CD14-positive monocyte (primary cell): ENCODE measurements around the gene NBDY. TPM values are rescaled to one million over a fixed set of nuclear protein-coding genes. Genes with fewer than 3 reads are reported as not detected.

Experiments used
- DNase-seq, 3 donors: peaks; one replicate each; pipeline ENCODE4 v3.0.0-alpha.2; 2011 to 2022
- H2AFZ ChIP-seq: 2 replicates; pipeline ENCODE4 v1.6.0; 2012; ENCODE audit warnings: mild to moderate bottlenecking, low read depth, low read length, inconsistent platforms; ENCODE audit not compliant: insufficient read depth, poor library complexity, severe bottlenecking
- H3K27ac ChIP-seq, 2 donors: 1 replicate in 1 of 2; 2 replicates in 1 of 2; pipeline ENCODE4 v1.5.1; 2012 to 2013; ENCODE audit warnings: low read length in 2 of 2, control low read depth in 1 of 2, inconsistent platforms in 1 of 2, low read depth in 1 of 2, mild to moderate bottlenecking in 1 of 2
- H3K27me3 ChIP-seq, 2 donors: one replicate each; pipeline versions ENCODE4 v1.6.0 to v1.6.1; 2011 to 2013; ENCODE audit warnings: low read length in 2 of 2; ENCODE audit not compliant: control insufficient read depth in 2 of 2, insufficient read depth in 2 of 2
- H3K36me3 ChIP-seq, 2 donors: replicated peaks in 1 of 2; 1 replicate in 1 of 2; 2 replicates in 1 of 2; pipeline versions ENCODE4 v1.5.1 to v1.6.1; 2012 to 2013; ENCODE audit warnings: low read length in 2 of 2, control low read depth in 1 of 2, inconsistent platforms in 1 of 2, mild to moderate bottlenecking in 1 of 2; ENCODE audit not compliant: insufficient read depth in 2 of 2, control insufficient read depth in 1 of 2
- H3K4me1 ChIP-seq, 2 donors: 1 replicate in 1 of 2; 2 replicates in 1 of 2; pipeline versions ENCODE4 v1.5.1 to v1.6.1; 2012 to 2013; ENCODE audit warnings: low read length in 2 of 2, control low read depth in 1 of 2, inconsistent platforms in 1 of 2, mild to moderate bottlenecking in 1 of 2, moderate library complexity in 1 of 2; ENCODE audit not compliant: insufficient read depth in 2 of 2, control insufficient read depth in 1 of 2
- H3K4me2 ChIP-seq: replicated peaks from 2 replicates; pipeline ENCODE3; 2012; ENCODE audit warnings: low read length, moderate library complexity, mild to moderate bottlenecking; ENCODE audit not compliant: poor library complexity, severe bottlenecking; ENCODE audit errors: extremely low read depth
- H3K4me3 ChIP-seq, 3 experiments: fragments of 200-600 bp in 1 of 3; sonication (generic) in 1 of 3; replicated peaks in 1 of 3; 1 replicate in 2 of 3; 2 replicates in 1 of 3; pipeline ENCODE4 v1.5.1; 2011 to 2013; ENCODE audit warnings: low read length in 3 of 3, mild to moderate bottlenecking in 3 of 3, control low read depth in 2 of 3, low read depth in 2 of 3, inconsistent platforms in 1 of 3, moderate library complexity in 1 of 3
- H3K79me2 ChIP-seq: 2 replicates; pipeline ENCODE4 v1.6.0; 2012; ENCODE audit warnings: mild to moderate bottlenecking, control low read depth, inconsistent platforms, low read length, moderate library complexity; ENCODE audit not compliant: insufficient read depth
- H3K9ac ChIP-seq: 2 replicates; pipeline ENCODE4 v1.6.0; 2017; ENCODE audit warnings: low read length, mild to moderate bottlenecking; ENCODE audit not compliant: insufficient read depth, poor library complexity, severe bottlenecking
- H3K9me3 ChIP-seq, 2 donors: replicated peaks in 1 of 2; 1 replicate in 1 of 2; 2 replicates in 1 of 2; pipeline versions ENCODE4 v1.5.1 to v1.6.1; 2012 to 2013; ENCODE audit warnings: low read length in 2 of 2, control low read depth in 1 of 2; ENCODE audit not compliant: control insufficient read depth in 1 of 2, insufficient read depth in 1 of 2
- H4K20me1 ChIP-seq: 2 replicates; pipeline ENCODE4 v1.6.0; 2012; ENCODE audit warnings: mild to moderate bottlenecking, low read length, control low read depth, moderate library complexity; ENCODE audit not compliant: insufficient read depth
- H3K27ac Mint-ChIP-seq, 7 donors: one replicate each; pipeline ENCODE4 v1.8.0; 2020; ENCODE audit warnings: mild to moderate bottlenecking in 7 of 7, mixed read lengths in 7 of 7, moderate library complexity in 6 of 7, inconsistent platforms in 2 of 7
- H3K27me3 Mint-ChIP-seq, 3 donors: one replicate each; pipeline ENCODE4 v1.8.0; 2021 to 2022; ENCODE audit warnings: low read depth in 3 of 3, mild to moderate bottlenecking in 3 of 3, mixed read lengths in 3 of 3, moderate library complexity in 3 of 3, inconsistent platforms in 1 of 3
- H3K36me3 Mint-ChIP-seq, 2 donors: one replicate each; pipeline ENCODE4 v1.8.0; 2020; ENCODE audit warnings: mixed read lengths in 2 of 2, inconsistent platforms in 1 of 2, mild to moderate bottlenecking in 1 of 2
- H3K4me1 Mint-ChIP-seq: one replicate; pipeline ENCODE4 v1.8.0; 2020; ENCODE audit warnings: mild to moderate bottlenecking, mixed read lengths
- H3K4me3 Mint-ChIP-seq, 2 donors: one replicate each; pipeline ENCODE4 v1.8.0; 2020; ENCODE audit warnings: mild to moderate bottlenecking in 2 of 2, mixed read lengths in 2 of 2, moderate library complexity in 1 of 2
- H3K9me3 Mint-ChIP-seq, 7 donors: one replicate each; pipeline ENCODE4 v1.8.0; 2020 to 2022; ENCODE audit warnings: mixed read lengths in 7 of 7, mild to moderate bottlenecking in 6 of 7, moderate library complexity in 6 of 7, inconsistent platforms in 2 of 7
- CTCF ChIP-seq: fragments of 200-600 bp; IDR thresholded peaks from one replicate; pipeline ENCODE4 v1.8.0; 2022; ENCODE audit warnings: antibody characterized with exemption, mild to moderate bottlenecking
- WGBS: methylation state at CpG from one replicate; pipeline ENCODE4 v1.1.5; 2013; ENCODE audit warnings: missing lambda C conversion rate; ENCODE audit not compliant: insufficient coverage; 5-methylcytosine and 5-hydroxymethylcytosine counted together
- intact Hi-C, 2 donors: fragments of 100-400 bp; cut with micrococcal nuclease; formaldehyde crosslinking; loops; one replicate each; pipeline versions ENCODE4 v1.15.0 to v1.15.1; 2023
- polyA plus RNA-seq, 3 donors: library from polyadenylated mRNA; depleted of rRNA in 1 of 3; unstranded in 2 of 3; stranded (reverse) in 1 of 3; fragments of 300-500 nt in 2 of 3; fragments of >200 nt in 1 of 3; fragmentation: Illumina TruSeq in 2 of 3; gene quantifications; 1 replicate in 2 of 3; 2 replicates in 1 of 3; pipeline ENCODE4 v1.2.3, GENCODE V29; 2012 to 2021

Gene NBDY
- polyA plus RNA-seq, 3 donors = 14.4 to 24.9 (median 22.1) TPM

DNA sequence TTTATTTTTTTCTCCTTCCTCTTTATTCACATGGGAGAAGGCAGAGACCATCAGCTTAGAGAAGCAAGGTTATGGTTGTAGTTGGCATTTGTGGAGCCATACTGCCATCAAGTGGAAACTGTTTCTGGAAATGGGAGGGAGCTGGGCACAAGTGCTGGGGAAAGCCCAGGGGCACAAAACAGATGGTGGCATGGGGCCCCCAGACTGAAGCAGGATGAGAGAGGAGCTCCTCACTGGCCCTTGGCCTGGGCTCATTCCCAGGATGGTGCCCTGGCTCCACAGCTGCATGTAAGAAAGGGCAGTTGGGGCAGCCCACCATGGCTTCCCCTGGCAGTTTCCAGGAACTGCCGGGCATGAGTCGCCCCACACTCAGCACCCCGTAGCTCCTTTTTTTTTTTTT lies 59.2 kb downstream of the NBDY start:
- peaks cover 50 to 51% of the 10 kb centered on the region in 2 donors for H3K4me1 ChIP-seq
- H3K27ac ChIP-seq = peak overlapping the region in 1 of 2 donors; percentile 4
- no peak for TF ChIP-seq CTCF
- H3K4me3 ChIP-seq = peak overlapping the region in 1 of 3 experiments; percentile 46
- 40% methylated on average over 1 of the region's 3 CpGs for WGBS
- intact Hi-C loops = no loop called here
- peak overlapping the region; percentile 39 for H3K4me2 ChIP-seq
- H3K27me3 ChIP-seq = no peaks in the 10 kb centered on the region
- H3K9me3 Mint-ChIP-seq = no peaks in the 10 kb centered on the region
- H3K36me3 Mint-ChIP-seq = peaks cover 3 to 9% of the 10 kb centered on the region in 2 donors
- peak overlapping the region; percentile 66 for H2AFZ ChIP-seq
- no peaks in the 10 kb centered on the region for H3K9me3 ChIP-seq
- no peak overlapping the region for H3K4me3 Mint-ChIP-seq
- H3K36me3 ChIP-seq = no peaks in the 10 kb centered on the region
- H3K9ac ChIP-seq = no peak overlapping the region
- H4K20me1 ChIP-seq = no peaks in the 10 kb centered on the region
- peak overlapping the region in 1 of 7 donors; percentile 67 for H3K27ac Mint-ChIP-seq
- H3K4me1 Mint-ChIP-seq = peaks cover 55% of the 10 kb centered on the region
- no peaks in the 10 kb centered on the region for H3K79me2 ChIP-seq
- H3K27me3 Mint-ChIP-seq = peaks cover 0 to 1% (median 0%) of the 10 kb centered on the region in 3 donors
- DNase-seq = no peak

GRCh38 chrX:56788717-56789122 lies 59.7 kb downstream of the NBDY start:
- Mint-ChIP-seq H3K4me1 (peaks cover 54% of the 10 kb centered on the region), H3K27ac (peak overlapping the region in 2 of 7 donors; percentile 57 to 67), H3K4me3 (no peak overlapping the region), H3K27me3 (peaks cover 0 to 1% (median 0%) of the 10 kb centered on the region in 3 donors), H3K9me3 (no peaks in the 10 kb centered on the region), H3K36me3 (peaks cover 3 to 9% of the 10 kb centered on the region in 2 donors)
- no peaks in the 10 kb centered on the region for H3K79me2 ChIP-seq
- no peaks in the 10 kb centered on the region for H3K27me3 ChIP-seq
- intact Hi-C loops = no loop called here
- TF ChIP-seq CTCF = no peak
- peaks cover 45 to 46% of the 10 kb centered on the region in 2 donors for H3K4me1 ChIP-seq
- no peaks in the 10 kb centered on the region for H3K9me3 ChIP-seq
- H3K27ac ChIP-seq = peak overlapping the region in 1 of 2 donors; percentile 4
- peak overlapping the region; percentile 66 for H2AFZ ChIP-seq
- 68% methylated on average over 5 of the region's 7 CpGs for WGBS
- H3K9ac ChIP-seq = no peak overlapping the region
- no peaks in the 10 kb centered on the region for H3K36me3 ChIP-seq
- DNase-seq = no peak
- peak overlapping the region in 1 of 3 experiments; percentile 46 for H3K4me3 ChIP-seq
- H3K4me2 ChIP-seq = peak overlapping the region; percentile 39
- no peaks in the 10 kb centered on the region for H4K20me1 ChIP-seq
